SU-DHL-6 (cell line): ENCODE measurements around the gene DSCAML1.

Source experiments
- EZH2phosphoT487 ChIP-seq: fragments of 200-600 bp; sonication (generic), shearing (Covaris generic); conservative IDR thresholded peaks from 2 replicates; pipeline ENCODE4 v1.6.1; 2018; ENCODE audit warnings: mild to moderate bottlenecking, antibody characterized with exemption, low read length, moderate library complexity, mixed read lengths
- TF ChIP-seq, protein P1 (sequence below): fragments of 200-600 bp; sonication (generic); IDR thresholded peaks from one replicate; pipeline ENCODE4 v1.5.1; 2017; ENCODE audit warnings: antibody characterized with exemption, mild to moderate bottlenecking, low read length, moderate library complexity; ENCODE audit not compliant: insufficient read depth, poor library complexity, severe bottlenecking

DNA sequence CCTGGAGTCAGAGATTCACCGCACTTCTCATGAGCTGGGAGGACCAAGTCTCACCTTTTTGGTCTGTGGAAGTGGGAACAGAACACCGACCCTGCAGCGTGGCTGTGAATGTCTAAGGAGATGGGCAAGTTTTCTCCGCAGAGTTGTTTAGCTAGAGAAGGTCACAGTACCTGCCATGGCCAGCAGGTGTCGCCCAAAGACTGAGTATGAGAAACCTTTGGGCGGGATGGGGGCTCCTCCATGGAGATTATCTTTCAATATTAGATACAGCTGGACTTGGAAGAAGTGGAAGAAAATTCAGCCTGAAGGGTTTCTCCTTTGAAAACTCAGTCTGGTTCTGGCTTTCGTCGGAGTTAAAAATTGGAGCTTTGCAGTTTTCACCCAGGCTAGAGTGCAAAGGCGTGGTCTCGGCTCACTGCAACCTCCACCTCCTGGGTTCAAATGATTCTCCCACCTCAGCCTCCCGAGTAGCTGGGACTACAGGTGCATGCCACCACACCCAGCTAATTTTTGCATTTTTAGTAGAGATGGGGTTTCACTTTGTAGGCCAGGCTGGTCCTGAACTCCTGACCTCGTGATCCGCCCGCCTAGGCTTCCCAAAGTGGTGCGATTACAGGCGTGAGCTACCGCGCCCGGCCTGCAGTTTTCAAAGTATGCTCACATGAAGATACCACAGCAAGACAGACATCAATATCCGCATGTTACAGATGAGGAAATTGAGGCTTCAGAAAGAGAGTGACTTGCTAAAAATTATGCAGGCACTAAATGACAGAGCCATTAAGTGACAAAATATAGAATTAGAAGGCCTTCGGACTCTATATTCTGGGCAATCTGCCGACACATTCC, 10.7 kb upstream of the DSCAML1 start:
- TF ChIP-seq, protein P1, sequence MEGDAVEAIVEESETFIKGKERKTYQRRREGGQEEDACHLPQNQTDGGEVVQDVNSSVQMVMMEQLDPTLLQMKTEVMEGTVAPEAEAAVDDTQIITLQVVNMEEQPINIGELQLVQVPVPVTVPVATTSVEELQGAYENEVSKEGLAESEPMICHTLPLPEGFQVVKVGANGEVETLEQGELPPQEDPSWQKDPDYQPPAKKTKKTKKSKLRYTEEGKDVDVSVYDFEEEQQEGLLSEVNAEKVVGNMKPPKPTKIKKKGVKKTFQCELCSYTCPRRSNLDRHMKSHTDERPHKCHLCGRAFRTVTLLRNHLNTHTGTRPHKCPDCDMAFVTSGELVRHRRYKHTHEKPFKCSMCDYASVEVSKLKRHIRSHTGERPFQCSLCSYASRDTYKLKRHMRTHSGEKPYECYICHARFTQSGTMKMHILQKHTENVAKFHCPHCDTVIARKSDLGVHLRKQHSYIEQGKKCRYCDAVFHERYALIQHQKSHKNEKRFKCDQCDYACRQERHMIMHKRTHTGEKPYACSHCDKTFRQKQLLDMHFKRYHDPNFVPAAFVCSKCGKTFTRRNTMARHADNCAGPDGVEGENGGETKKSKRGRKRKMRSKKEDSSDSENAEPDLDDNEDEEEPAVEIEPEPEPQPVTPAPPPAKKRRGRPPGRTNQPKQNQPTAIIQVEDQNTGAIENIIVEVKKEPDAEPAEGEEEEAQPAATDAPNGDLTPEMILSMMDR, result peak; percentile 77
- TF ChIP-seq EZH2phosphoT487, result no peak
